PC-9 (cell line): Measurements from ENCODE around the gene NPHS1.

Experiments
- EZH2 ChIP-seq: fragments of 200-600 bp; sonication (generic); IDR thresholded peaks from 2 replicates; pipeline ENCODE4 v1.8.0; 2017; ENCODE audit warnings: antibody characterized with exemption, low read depth
- TF ChIP-seq, protein P1 (sequence below): fragments of 200-600 bp; sonication (generic); conservative IDR thresholded peaks from 2 replicates; pipeline ENCODE4 v1.6.1; 2017; ENCODE audit warnings: mixed run types, antibody characterized with exemption, mild to moderate bottlenecking, moderate library complexity

DNA sequence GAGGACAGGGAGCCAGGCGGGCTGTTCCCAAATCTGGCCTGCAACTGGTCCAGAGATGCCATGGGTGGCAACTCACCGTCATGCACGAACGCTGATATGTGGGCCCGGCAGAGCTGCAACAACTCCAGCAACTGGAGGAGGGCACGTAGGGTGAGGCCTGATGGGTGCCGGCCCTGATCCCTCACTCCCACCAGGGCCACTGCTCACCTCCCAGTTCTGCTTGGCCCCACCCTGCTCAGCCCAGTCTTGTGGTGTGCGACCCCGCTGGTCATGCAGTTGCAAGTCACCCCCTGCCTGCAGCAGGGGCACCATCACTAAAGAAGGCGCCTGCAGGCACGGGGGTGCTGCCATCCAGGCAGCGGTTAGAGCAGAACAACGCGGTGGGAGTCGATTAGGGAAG is 60.0 kb downstream of the NPHS1 start:
- TF ChIP-seq, protein P1, sequence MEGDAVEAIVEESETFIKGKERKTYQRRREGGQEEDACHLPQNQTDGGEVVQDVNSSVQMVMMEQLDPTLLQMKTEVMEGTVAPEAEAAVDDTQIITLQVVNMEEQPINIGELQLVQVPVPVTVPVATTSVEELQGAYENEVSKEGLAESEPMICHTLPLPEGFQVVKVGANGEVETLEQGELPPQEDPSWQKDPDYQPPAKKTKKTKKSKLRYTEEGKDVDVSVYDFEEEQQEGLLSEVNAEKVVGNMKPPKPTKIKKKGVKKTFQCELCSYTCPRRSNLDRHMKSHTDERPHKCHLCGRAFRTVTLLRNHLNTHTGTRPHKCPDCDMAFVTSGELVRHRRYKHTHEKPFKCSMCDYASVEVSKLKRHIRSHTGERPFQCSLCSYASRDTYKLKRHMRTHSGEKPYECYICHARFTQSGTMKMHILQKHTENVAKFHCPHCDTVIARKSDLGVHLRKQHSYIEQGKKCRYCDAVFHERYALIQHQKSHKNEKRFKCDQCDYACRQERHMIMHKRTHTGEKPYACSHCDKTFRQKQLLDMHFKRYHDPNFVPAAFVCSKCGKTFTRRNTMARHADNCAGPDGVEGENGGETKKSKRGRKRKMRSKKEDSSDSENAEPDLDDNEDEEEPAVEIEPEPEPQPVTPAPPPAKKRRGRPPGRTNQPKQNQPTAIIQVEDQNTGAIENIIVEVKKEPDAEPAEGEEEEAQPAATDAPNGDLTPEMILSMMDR = no peak
- TF ChIP-seq EZH2 = no peak
